Measurements from ENCODE around the gene GET4. TPM values are rescaled to one million over a fixed set of nuclear protein-coding genes. Genes with fewer than 3 reads are reported as not detected.

GET4 gene
- polyA plus RNA-seq, 1 donor (not counting 4 experiments of a cell fraction or from before 2014, with no cell fraction given) = 21.1 TPM

DNA sequence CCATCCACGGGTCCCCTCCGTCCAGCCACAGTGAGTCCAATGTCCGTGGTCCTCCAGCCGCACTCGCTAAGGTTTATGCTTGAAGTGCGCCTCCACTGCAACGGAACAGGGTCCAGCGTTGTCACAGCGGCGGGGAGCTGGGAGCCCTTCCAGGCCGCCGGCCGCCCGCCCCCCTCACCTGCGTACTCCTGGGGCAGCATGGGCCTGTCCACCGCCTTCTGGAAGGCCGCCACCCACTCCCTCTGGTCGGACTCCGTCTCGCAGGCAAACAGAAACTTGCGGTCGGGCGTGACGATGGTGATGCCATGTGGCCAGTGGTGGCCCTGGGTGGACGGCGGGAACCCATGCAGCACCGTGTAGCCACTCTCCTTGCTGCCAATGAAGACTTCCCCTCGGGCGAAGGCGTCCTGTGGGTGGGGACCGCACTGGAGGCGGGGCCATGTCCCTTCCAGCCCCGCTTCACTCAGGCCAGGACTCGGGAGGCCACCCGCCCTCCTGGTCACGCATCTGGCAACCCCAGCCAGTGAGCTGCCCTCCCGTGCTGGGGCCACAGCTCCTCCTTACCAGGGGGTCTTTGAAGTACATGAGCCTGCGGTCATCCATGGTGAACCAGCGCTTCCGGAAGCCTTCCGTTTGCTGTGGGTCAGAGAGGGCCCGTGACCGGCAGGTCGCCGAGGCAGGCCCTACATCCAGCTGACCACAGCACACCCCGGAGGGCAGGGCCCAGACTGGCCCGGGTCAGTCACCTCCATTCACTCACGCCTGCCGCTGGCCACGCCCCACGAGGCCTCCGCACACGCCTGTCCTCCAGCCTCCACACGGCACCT is 22.7 kb downstream of the GET4 start:
- Histone ChIP-seq H3K9me1 (ENCODE audit: control insufficient read depth, extremely low read depth, insufficient read depth, low read length) (no peaks in the 10 kb centered on the region), H3K4me2 (ENCODE audit: control insufficient read depth, extremely low read depth, insufficient read depth, low read depth, low read length) (no peak overlapping the region), H2AFZ (ENCODE audit: control insufficient read depth, low read length) (no peak overlapping the region), H3K36me3 (ENCODE audit: control insufficient read depth in 2 of 2, extremely low read depth in 1 of 2, insufficient read depth in 2 of 2, low read length in 2 of 2) (peaks cover 0 to 6% of the 10 kb centered on the region in 2 experiments), H3K9me3 (ENCODE audit: control insufficient read depth, low read depth, low read length) (no peaks in the 10 kb centered on the region), H3K79me2 (ENCODE audit: control insufficient read depth, insufficient read depth, low read length) (no peaks in the 10 kb centered on the region), H3K27me3 (ENCODE audit: control insufficient read depth, extremely low read depth, insufficient read depth, low read length) (peaks cover 4% of the 10 kb centered on the region), H3K27ac (ENCODE audit: control insufficient read depth, insufficient read depth, low read length) (no peak overlapping the region), H3K4me3 (ENCODE audit: control insufficient read depth in 2 of 3, extremely low read depth in 1 of 3, insufficient read depth in 2 of 3, low read depth in 1 of 3, low read length in 3 of 3) (no peak overlapping the region), H3K4me1 (ENCODE audit: control insufficient read depth, extremely low read depth, insufficient read depth, low read length) (no peaks in the 10 kb centered on the region), H4K20me1 (ENCODE audit: control insufficient read depth, extremely low read depth, insufficient read depth, low read length) (no peaks in the 10 kb centered on the region), H3K9ac (ENCODE audit: control insufficient read depth, extremely low read depth, insufficient read depth, low read length) (no peak overlapping the region)
- no peak for FAIRE-seq
- TF ChIP-seq, protein P1, sequence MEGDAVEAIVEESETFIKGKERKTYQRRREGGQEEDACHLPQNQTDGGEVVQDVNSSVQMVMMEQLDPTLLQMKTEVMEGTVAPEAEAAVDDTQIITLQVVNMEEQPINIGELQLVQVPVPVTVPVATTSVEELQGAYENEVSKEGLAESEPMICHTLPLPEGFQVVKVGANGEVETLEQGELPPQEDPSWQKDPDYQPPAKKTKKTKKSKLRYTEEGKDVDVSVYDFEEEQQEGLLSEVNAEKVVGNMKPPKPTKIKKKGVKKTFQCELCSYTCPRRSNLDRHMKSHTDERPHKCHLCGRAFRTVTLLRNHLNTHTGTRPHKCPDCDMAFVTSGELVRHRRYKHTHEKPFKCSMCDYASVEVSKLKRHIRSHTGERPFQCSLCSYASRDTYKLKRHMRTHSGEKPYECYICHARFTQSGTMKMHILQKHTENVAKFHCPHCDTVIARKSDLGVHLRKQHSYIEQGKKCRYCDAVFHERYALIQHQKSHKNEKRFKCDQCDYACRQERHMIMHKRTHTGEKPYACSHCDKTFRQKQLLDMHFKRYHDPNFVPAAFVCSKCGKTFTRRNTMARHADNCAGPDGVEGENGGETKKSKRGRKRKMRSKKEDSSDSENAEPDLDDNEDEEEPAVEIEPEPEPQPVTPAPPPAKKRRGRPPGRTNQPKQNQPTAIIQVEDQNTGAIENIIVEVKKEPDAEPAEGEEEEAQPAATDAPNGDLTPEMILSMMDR (optimal IDR thresholded peaks at IDR 0.05 in 1 of 3, IDR thresholded peaks at IDR 0.05 in 1 of 3, conservative IDR thresholded peaks at IDR 0.05 in 1 of 3; ENCODE audit: extremely low read depth in 1 of 3, insufficient read depth in 2 of 3, low read length in 3 of 3) = no peak
- no peak for TF ChIP-seq EZH2 (IDR thresholded peaks at IDR 0.05; ENCODE audit: low read length)
- DNase-seq (ENCODE audit: low read depth, low spot score) = no peak
- dilution Hi-C loops (cut with MboI; ENCODE audit: extremely low pct_ligation_motif_present, low sequenced_read_pairs) = no loop called here

DNA sequence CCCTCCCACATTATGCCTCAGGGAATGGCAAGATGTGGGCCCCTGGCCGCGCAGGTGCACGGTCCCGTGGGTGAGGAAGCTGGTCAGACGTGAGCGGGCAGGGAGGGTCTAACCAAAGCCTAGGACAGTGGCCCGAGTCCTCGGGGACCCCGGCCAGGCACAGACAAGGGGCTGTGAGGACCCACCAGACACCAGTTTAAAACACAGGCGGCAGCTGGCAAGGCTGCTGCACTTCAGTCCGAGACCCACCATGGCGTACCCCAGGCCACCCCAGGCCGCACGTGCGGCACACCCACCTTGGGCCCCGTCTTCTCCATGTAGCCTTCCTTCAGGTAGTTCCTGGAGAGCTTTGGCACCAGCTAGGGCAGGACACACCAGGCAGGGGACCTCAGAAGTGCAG is 23.5 kb downstream of the GET4 start:
- FAIRE-seq = no peak
- Histone ChIP-seq H3K4me1 (ENCODE audit: control insufficient read depth, extremely low read depth, insufficient read depth, low read length) (no peaks in the 10 kb centered on the region), H3K36me3 (ENCODE audit: control insufficient read depth in 2 of 2, extremely low read depth in 1 of 2, insufficient read depth in 2 of 2, low read length in 2 of 2) (peaks cover 0 to 4% of the 10 kb centered on the region in 2 experiments), H3K9me3 (ENCODE audit: control insufficient read depth, low read depth, low read length) (no peaks in the 10 kb centered on the region), H2AFZ (ENCODE audit: control insufficient read depth, low read length) (no peak overlapping the region), H3K79me2 (ENCODE audit: control insufficient read depth, insufficient read depth, low read length) (no peaks in the 10 kb centered on the region), H3K27ac (ENCODE audit: control insufficient read depth, insufficient read depth, low read length) (no peak overlapping the region), H3K4me2 (ENCODE audit: control insufficient read depth, extremely low read depth, insufficient read depth, low read depth, low read length) (no peak overlapping the region), H3K9ac (ENCODE audit: control insufficient read depth, extremely low read depth, insufficient read depth, low read length) (no peak overlapping the region), H4K20me1 (ENCODE audit: control insufficient read depth, extremely low read depth, insufficient read depth, low read length) (no peaks in the 10 kb centered on the region), H3K4me3 (ENCODE audit: control insufficient read depth in 2 of 3, extremely low read depth in 1 of 3, insufficient read depth in 2 of 3, low read depth in 1 of 3, low read length in 3 of 3) (no peak overlapping the region), H3K9me1 (ENCODE audit: control insufficient read depth, extremely low read depth, insufficient read depth, low read length) (no peaks in the 10 kb centered on the region), H3K27me3 (ENCODE audit: control insufficient read depth, extremely low read depth, insufficient read depth, low read length) (peaks cover 12% of the 10 kb centered on the region)
- DNase-seq (ENCODE audit: low read depth, low spot score) = no peak
- dilution Hi-C loops (cut with MboI; ENCODE audit: extremely low pct_ligation_motif_present, low sequenced_read_pairs) = no loop called here
- TF ChIP-seq EZH2 (IDR thresholded peaks at IDR 0.05; ENCODE audit: low read length) = no peak
- TF ChIP-seq, protein P1 (optimal IDR thresholded peaks at IDR 0.05 in 1 of 3, IDR thresholded peaks at IDR 0.05 in 1 of 3, conservative IDR thresholded peaks at IDR 0.05 in 1 of 3; ENCODE audit: extremely low read depth in 1 of 3, insufficient read depth in 2 of 3, low read length in 3 of 3) = no peak
